Measurements from ENCODE around the gene PDZD8. TPM values are rescaled to one million over a fixed set of nuclear protein-coding genes. Genes with fewer than 3 reads are reported as not detected.
A peak's percentile ranks its signal among the peaks of the same experiment; 100 is the strongest.
"Not testable (repeated sequence)": the region's sequence is repeated elsewhere in the genome, so short reads cannot be mapped to it uniquely, and the experiment has no call there.

The PDZD8 gene
- polyA plus RNA-seq, 1 donor, result 34.7 TPM

DNA sequence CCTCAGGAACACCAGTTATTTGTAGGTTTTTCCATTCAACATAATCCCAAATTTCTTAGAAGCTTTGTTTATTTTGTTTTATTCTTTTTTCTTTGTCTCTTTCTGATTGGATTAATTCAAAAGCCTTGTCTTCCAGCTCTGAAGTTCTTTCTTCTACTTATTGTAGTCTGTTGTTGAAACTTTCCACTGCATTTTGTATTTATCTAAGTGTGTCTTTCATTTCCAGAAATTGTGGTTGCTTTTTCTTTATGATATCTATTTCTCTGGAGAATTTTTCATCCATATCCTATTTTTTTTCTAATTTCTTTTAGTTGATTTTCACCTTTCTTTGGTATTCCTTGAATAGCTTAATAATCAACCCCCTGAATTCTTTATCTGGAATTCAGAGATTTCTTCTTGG lies 75.8 kb downstream of the PDZD8 start:
- Histone ChIP-seq H3K27ac (ENCODE audit: low read length) (no peak overlapping the region), H3K4me1 (ENCODE audit: control insufficient read depth, insufficient read depth, low read length) (no peaks in the 10 kb centered on the region), H3K4me3 (ENCODE audit: low read length) (no peak overlapping the region), H3K9me3 (ENCODE audit: control insufficient read depth, low read depth, low read length) (peaks cover 2% of the 10 kb centered on the region), H3K36me3 (ENCODE audit: control insufficient read depth, insufficient read depth, low read length) (peaks cover 9% of the 10 kb centered on the region), H3K27me3 (ENCODE audit: control insufficient read depth, insufficient read depth, low read length) (no peaks in the 10 kb centered on the region)
- no peak for DNase-seq

DNA sequence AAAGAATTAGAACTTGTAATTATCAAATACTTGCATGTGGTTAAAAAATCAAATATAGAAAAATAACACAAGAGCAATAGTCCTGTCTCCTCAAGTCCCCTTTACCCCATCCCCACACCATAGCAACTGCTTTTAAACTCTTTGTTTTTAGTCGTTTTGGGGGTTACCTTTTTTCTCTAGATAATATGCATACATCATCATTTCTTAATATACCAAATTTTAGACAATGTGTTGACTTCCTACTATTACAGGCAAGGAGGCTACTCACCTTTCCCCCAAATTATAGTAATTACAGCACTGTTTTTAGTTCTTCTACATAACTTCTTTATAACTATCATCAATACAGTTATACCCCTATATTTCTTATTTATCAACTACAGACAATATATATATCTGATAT lies 77.0 kb downstream of the PDZD8 start:
- Histone ChIP-seq H3K4me1 (ENCODE audit: control insufficient read depth, insufficient read depth, low read length) (no peaks in the 10 kb centered on the region), H3K9me3 (ENCODE audit: control insufficient read depth, low read depth, low read length) (peaks cover 2% of the 10 kb centered on the region), H3K36me3 (ENCODE audit: control insufficient read depth, insufficient read depth, low read length) (peaks cover 4% of the 10 kb centered on the region), H3K27me3 (ENCODE audit: control insufficient read depth, insufficient read depth, low read length) (no peaks in the 10 kb centered on the region), H3K27ac (ENCODE audit: low read length) (no peak overlapping the region), H3K4me3 (ENCODE audit: low read length) (no peak overlapping the region)
- WGBS (ENCODE audit: insufficient coverage, low lambda C conversion rate), result 75% methylated on average over 1 of the region's 1 CpG
- no peak for DNase-seq

DNA sequence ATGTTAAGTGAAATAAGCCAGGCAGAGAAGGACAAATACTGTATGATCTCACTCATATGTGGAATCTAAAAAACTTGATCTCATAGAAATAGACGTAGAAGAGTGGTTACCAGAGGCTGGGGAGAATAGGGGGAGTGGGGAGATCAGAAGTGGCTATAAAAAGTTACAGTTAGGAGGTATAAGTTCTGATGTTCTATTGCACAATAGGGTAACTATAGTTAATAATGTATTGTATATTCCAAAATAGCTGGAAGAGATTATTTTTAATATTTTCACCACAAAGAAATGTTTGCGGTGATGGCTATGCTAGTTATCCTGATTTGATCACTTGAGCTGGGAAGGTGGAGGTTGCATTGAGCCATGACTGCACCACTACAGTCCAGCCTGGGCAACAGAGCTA lies 80.5 kb downstream of the PDZD8 start:
- DNase-seq, result no peak
- WGBS (ENCODE audit: insufficient coverage, low lambda C conversion rate), result 95% methylated on average over 2 of the region's 2 CpGs
- H3K4me3 ChIP-seq (ENCODE audit: low read length), result no peak overlapping the region

DNA sequence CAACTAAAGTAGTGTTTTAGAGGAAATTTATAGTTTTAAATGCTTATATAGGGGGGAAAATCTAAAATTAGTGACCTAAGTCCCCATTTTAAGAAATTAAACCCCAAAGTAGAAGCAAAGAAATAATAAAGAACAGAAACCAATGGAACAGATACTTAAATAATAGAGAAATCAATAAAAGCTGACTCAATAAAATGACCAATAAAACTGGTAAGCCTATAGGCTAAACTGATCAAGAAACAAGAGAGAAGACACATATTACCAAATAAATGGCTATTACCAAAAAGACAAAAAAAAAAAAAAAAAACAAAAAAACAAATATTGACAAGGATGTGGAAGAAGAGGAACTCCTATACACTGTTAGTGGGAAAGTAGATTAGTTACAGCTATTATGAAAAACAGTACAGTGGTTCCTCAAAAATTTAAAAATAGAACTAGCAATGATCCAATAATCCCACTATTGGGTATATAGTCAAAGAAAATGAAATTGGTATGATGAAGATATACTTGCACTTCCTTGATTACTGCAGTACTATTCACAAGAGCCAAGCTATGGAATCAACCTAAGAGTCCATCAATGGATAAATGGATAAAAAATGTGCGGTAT lies 81.1 kb downstream of the PDZD8 start:
- Histone ChIP-seq H3K27me3 (ENCODE audit: control insufficient read depth, insufficient read depth, low read length) (no peaks in the 10 kb centered on the region), H3K27ac (ENCODE audit: low read length) (no peak overlapping the region), H3K9me3 (ENCODE audit: control insufficient read depth, low read depth, low read length) (no peaks in the 10 kb centered on the region), H3K4me3 (ENCODE audit: low read length) (no peak overlapping the region), H3K36me3 (ENCODE audit: control insufficient read depth, insufficient read depth, low read length) (peaks cover 5% of the 10 kb centered on the region), H3K4me1 (ENCODE audit: control insufficient read depth, insufficient read depth, low read length) (no peaks in the 10 kb centered on the region)
- no peak for DNase-seq
- WGBS (ENCODE audit: insufficient coverage, low lambda C conversion rate), result 86% methylated on average over 1 of the region's 1 CpG

More for the DNA sequence above, 80.5 kb downstream of the PDZD8 start:
- no peaks in the 10 kb centered on the region for H3K4me1 ChIP-seq (ENCODE audit: control insufficient read depth, insufficient read depth, low read length)
- H3K27ac ChIP-seq (ENCODE audit: low read length), result no peak overlapping the region
- no peaks in the 10 kb centered on the region for H3K36me3 ChIP-seq (ENCODE audit: control insufficient read depth, insufficient read depth, low read length)
- no peaks in the 10 kb centered on the region for H3K27me3 ChIP-seq (ENCODE audit: control insufficient read depth, insufficient read depth, low read length)
- H3K9me3 ChIP-seq (ENCODE audit: control insufficient read depth, low read depth, low read length), result peaks cover 1% of the 10 kb centered on the region

DNA sequence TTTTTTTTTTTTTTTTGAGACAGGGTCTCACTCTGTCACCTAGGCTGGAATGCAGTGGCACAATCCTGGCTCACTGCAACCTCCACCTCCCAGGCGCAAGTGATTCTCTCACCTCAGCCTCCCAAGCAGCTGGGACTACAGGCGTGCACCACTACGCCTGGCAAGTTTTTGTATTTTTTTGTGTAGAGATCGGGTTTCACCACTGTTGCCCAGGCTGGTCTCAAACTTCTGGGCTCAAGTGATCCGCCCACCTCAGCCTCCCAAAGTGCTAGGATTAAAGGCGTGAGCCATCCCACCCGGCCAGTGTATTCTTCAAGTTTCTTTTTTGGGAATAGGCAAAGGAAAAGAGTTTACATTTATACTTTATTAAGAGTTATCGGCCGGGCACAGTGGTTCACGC lies 84.4 kb downstream of the PDZD8 start:
- H3K36me3 ChIP-seq (ENCODE audit: control insufficient read depth, insufficient read depth, low read length), result peaks cover 19% of the 10 kb centered on the region
- not testable (repeated sequence) for H3K27me3 ChIP-seq (ENCODE audit: control insufficient read depth, insufficient read depth, low read length); H3K4me1 ChIP-seq (ENCODE audit: control insufficient read depth, insufficient read depth, low read length); H3K27ac ChIP-seq (ENCODE audit: low read length); H3K9me3 ChIP-seq (ENCODE audit: control insufficient read depth, low read depth, low read length); H3K4me3 ChIP-seq (ENCODE audit: low read length); DNase-seq
- WGBS (ENCODE audit: insufficient coverage, low lambda C conversion rate), result no CpG with 5 or more reads among the region's 10 CpGs

DNA sequence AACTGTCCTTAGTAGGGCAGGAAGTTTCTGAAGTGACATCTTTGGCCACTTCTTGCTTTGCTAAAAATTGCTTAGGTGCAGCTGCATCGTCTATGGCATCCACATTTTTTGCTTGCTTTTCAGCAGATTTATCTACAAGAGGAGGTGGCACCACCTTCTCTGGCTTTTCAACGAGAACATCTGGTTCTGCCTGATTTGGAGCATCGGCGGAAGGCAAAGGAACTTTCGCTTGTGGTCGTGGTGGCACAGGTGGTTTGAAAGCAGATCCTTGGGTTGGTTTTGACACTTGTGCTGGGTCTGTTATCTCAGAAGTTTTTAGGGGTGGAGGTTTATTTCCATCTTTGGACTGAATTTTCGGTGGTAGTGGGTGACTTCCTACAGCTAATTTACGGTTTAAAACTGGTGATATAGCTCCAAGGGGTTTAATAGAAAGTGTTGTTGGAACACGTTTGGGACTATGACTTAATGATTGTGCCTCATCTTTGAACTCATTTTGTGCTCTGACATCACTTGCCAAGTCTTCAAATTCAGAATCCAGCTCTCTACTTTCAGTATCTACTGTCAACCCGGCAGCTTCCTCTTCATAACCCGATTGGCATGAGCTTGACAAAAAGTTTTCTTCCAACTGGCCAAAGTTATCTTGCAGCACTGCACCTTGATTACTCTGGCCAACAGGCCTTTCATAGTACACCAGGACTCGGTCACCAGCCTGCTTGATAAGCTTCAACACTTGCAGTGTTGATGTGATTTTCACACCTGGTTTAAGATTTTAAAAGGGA lies 90.3 kb downstream of the PDZD8 start:
- H3K27ac ChIP-seq (ENCODE audit: low read length), result no peak overlapping the region
- H3K27me3 ChIP-seq (ENCODE audit: control insufficient read depth, insufficient read depth, low read length), result no peaks in the 10 kb centered on the region
- no peak overlapping the region for H3K4me3 ChIP-seq (ENCODE audit: low read length)
- no peaks in the 10 kb centered on the region for H3K4me1 ChIP-seq (ENCODE audit: control insufficient read depth, insufficient read depth, low read length)
- no peak for DNase-seq
- H3K36me3 ChIP-seq (ENCODE audit: control insufficient read depth, insufficient read depth, low read length), result peaks cover 46% of the 10 kb centered on the region
- 100% methylated on average over 1 of the region's 12 CpGs for WGBS (ENCODE audit: insufficient coverage, low lambda C conversion rate)
- no peaks in the 10 kb centered on the region for H3K9me3 ChIP-seq (ENCODE audit: control insufficient read depth, low read depth, low read length)

DNA sequence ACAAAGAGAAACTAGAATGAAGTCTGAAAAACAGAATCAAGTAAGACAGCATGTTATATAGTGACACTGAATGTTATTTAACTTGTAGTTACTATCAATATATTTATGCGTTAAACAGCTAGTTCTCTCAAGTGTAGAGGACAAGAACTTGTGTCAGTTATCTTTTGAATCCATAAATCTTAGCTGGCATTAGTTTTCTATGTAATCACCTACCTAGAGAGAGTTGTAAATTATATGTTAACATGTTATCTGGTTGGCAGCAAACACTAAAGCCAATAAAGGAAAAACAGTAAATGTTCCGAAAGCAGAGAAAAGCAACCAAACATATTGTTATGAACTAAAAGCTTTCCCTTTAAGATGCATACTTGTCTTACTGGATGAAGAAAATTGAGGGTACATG lies 97.6 kb downstream of the PDZD8 start:
- H3K27me3 ChIP-seq (ENCODE audit: control insufficient read depth, insufficient read depth, low read length), result no peaks in the 10 kb centered on the region
- 29% methylated on average over 1 of the region's 2 CpGs for WGBS (ENCODE audit: insufficient coverage, low lambda C conversion rate)

DNA sequence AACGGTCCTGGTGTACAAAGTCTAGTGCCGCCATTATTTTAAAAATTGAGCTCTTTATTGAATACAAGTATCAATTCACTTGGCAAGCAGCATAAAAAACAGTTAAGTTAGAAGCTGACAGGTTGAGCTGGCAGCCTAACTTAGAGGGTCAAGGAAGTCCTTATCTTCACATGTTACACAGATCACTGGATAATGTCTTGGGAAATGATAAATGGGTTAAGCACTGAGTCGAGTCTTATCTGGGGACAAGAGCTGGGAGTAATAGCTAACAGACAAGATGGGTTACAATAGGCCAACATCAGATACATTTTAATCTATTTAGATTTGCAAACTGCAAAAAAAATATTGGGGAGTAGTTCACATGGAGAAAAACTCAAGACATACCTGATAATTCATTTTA lies 100.1 kb downstream of the PDZD8 start:
- no peak for DNase-seq
- 0% methylated on average over 1 of the region's 3 CpGs for WGBS (ENCODE audit: insufficient coverage, low lambda C conversion rate)
- Histone ChIP-seq H3K27ac (ENCODE audit: low read length) (no peak overlapping the region), H3K36me3 (ENCODE audit: control insufficient read depth, insufficient read depth, low read length) (no peaks in the 10 kb centered on the region), H3K4me3 (ENCODE audit: low read length) (no peak overlapping the region), H3K27me3 (ENCODE audit: control insufficient read depth, insufficient read depth, low read length) (no peaks in the 10 kb centered on the region), H3K4me1 (ENCODE audit: control insufficient read depth, insufficient read depth, low read length) (no peaks in the 10 kb centered on the region), H3K9me3 (ENCODE audit: control insufficient read depth, low read depth, low read length) (no peaks in the 10 kb centered on the region)

More for the DNA sequence above, 97.6 kb downstream of the PDZD8 start:
- no peak overlapping the region for H3K27ac ChIP-seq (ENCODE audit: low read length)
- H3K9me3 ChIP-seq (ENCODE audit: control insufficient read depth, low read depth, low read length), result no peaks in the 10 kb centered on the region
- H3K4me3 ChIP-seq (ENCODE audit: low read length), result no peak overlapping the region
- H3K36me3 ChIP-seq (ENCODE audit: control insufficient read depth, insufficient read depth, low read length), result peaks cover 2% of the 10 kb centered on the region
- H3K4me1 ChIP-seq (ENCODE audit: control insufficient read depth, insufficient read depth, low read length), result no peaks in the 10 kb centered on the region
- peak in 1 of 2 donors; percentile 19 for DNase-seq

DNA sequence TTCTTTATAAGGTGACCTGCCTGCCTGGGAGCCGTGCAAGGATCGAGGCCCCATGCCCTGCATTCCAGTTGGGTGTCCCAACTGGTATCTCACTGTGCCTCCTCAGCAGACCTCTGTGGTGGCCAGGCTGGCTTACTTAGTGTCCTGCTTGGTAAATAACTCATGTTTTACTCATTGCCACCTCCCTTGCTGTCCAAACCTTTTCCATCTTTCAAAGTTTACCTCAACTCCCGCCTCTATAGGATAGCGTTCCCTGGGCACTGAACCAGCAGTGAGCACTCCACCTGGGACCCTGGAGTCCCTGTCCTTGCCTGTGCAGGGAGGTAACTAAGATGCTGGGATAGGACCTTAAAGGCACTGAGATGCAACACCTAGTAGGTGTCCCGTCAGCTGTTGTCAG lies 100.7 kb downstream of the PDZD8 start:
- Histone ChIP-seq H3K36me3 (ENCODE audit: control insufficient read depth, insufficient read depth, low read length) (no peaks in the 10 kb centered on the region), H3K27ac (ENCODE audit: low read length) (no peak overlapping the region), H3K9me3 (ENCODE audit: control insufficient read depth, low read depth, low read length) (no peaks in the 10 kb centered on the region), H3K4me3 (ENCODE audit: low read length) (no peak overlapping the region), H3K4me1 (ENCODE audit: control insufficient read depth, insufficient read depth, low read length) (no peaks in the 10 kb centered on the region), H3K27me3 (ENCODE audit: control insufficient read depth, insufficient read depth, low read length) (no peaks in the 10 kb centered on the region)
- no peak for DNase-seq
- no CpG with 5 or more reads among the region's 5 CpGs for WGBS (ENCODE audit: insufficient coverage, low lambda C conversion rate)

DNA sequence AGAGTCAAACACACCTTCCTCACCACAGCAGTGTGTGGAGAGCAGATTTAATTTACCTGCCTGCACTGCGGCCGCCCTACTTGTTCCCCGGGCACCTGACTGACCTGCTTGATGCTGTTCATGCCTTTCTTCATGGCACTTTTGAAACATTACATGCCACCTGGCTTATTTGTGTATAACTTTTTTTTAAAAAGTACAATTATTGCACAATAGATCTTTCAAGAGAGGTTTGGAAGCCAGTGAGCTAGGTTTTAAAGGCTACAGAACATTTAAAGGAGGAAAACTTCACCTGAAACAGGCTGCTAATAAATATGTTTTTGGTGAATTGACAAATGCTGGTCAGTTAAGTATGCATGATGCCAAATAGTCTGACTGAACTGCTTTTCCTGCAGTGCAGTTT lies 101.3 kb downstream of the PDZD8 start:
- WGBS (ENCODE audit: insufficient coverage, low lambda C conversion rate), result no CpG with 5 or more reads among the region's 3 CpGs
- Histone ChIP-seq H3K4me3 (ENCODE audit: low read length) (no peak overlapping the region), H3K27ac (ENCODE audit: low read length) (no peak overlapping the region), H3K4me1 (ENCODE audit: control insufficient read depth, insufficient read depth, low read length) (no peaks in the 10 kb centered on the region), H3K9me3 (ENCODE audit: control insufficient read depth, low read depth, low read length) (no peaks in the 10 kb centered on the region), H3K36me3 (ENCODE audit: control insufficient read depth, insufficient read depth, low read length) (no peaks in the 10 kb centered on the region), H3K27me3 (ENCODE audit: control insufficient read depth, insufficient read depth, low read length) (no peaks in the 10 kb centered on the region)
- no peak for DNase-seq
